GM19099 (cell line): ENCODE results near the gene ZNF684.

Experiments
- POLR2A ChIP-seq: IDR thresholded peaks from 3 replicates; pipeline ENCODE4 v1.6.1; 2011; ENCODE audit warnings: low read depth; ENCODE audit not compliant: insufficient read length; ENCODE audit errors: extremely low read depth

ZNF684 gene

GRCh38 chr1:40563266-40563665 is 31.8 kb downstream of the ZNF684 start:
- no peak for TF ChIP-seq POLR2A

- no peak for TF ChIP-seq POLR2A
Measured at GRCh38 chr1:40564506-40564905, 33.1 kb downstream of the ZNF684 start.

- TF ChIP-seq POLR2A: no peak
Measured at GRCh38 chr1:40564913-40565312, 33.5 kb downstream of the ZNF684 start.

GRCh38 chr1:40567825-40568224 is 36.4 kb downstream of the ZNF684 start:
- TF ChIP-seq POLR2A: no peak

- no peak for TF ChIP-seq POLR2A
Measured at GRCh38 chr1:40575336-40575735, 43.9 kb downstream of the ZNF684 start.

- TF ChIP-seq POLR2A: no peak
Measured at GRCh38 chr1:40582116-40582515, 50.7 kb downstream of the ZNF684 start.

- TF ChIP-seq POLR2A: no peak
Measured at GRCh38 chr1:40583980-40584379, 52.5 kb downstream of the ZNF684 start.

GRCh38 chr1:40588586-40588985 is 57.1 kb downstream of the ZNF684 start:
- no peak for TF ChIP-seq POLR2A

GRCh38 chr1:40592107-40592803 is 60.8 kb downstream of the ZNF684 start:
- no peak for TF ChIP-seq POLR2A

- no peak for TF ChIP-seq POLR2A
Measured at GRCh38 chr1:40593449-40594186, 62.2 kb downstream of the ZNF684 start.

- TF ChIP-seq POLR2A: no peak
Measured at GRCh38 chr1:40594187-40594531, 62.7 kb downstream of the ZNF684 start.

- no peak for TF ChIP-seq POLR2A
Measured at GRCh38 chr1:40595623-40596022, 64.2 kb downstream of the ZNF684 start.
